ENCODE data around the gene PEX5L.

- no peak for TF ChIP-seq USF2 (CRISPR knock-in tag; IDR thresholded peaks at IDR 0.05)
- no peak for TF ChIP-seq CTCF (IDR thresholded peaks at IDR 0.05)
- no peak for TF ChIP-seq ZNF263 (CRISPR knock-in tag; IDR thresholded peaks at IDR 0.05; ENCODE audit: low read depth)
- TF ChIP-seq JUN (CRISPR knock-in tag; IDR thresholded peaks at IDR 0.05): no peak
- no peak for TF ChIP-seq MLX (CRISPR knock-in tag; IDR thresholded peaks at IDR 0.05)
These were observed 227.1 kb downstream of the PEX5L start for GRCh38 chr3:179809639-179810038.

Measured in WTC11 (cell line).